GM13976 (cell line): Measurements from ENCODE around the gene CADM1.

ENCODE experiments used
- DNase-seq: peaks from one replicate; pipeline ENCODE4 v3.0.0; 2012; ENCODE audit warnings: low spot score
- in situ Hi-C: fragments of 300-500 bp; cut with MboI; formaldehyde crosslinking; loops from one replicate; pipeline ENCODE4 v1.12.0; 2022; ENCODE audit warnings: low sequenced_read_pairs, mixed read lengths, inconsistent platforms; ENCODE audit not compliant: unreplicated experiment
- TF ChIP-seq, protein P1 (sequence below): IDR thresholded peaks from 2 replicates; pipeline ENCODE4 v1.5.1; 2012; ENCODE audit warnings: borderline replicate concordance, mild to moderate bottlenecking; ENCODE audit not compliant: insufficient read depth; ENCODE audit errors: extremely low read depth, missing control alignments, control extremely low read depth

The CADM1 gene

DNA sequence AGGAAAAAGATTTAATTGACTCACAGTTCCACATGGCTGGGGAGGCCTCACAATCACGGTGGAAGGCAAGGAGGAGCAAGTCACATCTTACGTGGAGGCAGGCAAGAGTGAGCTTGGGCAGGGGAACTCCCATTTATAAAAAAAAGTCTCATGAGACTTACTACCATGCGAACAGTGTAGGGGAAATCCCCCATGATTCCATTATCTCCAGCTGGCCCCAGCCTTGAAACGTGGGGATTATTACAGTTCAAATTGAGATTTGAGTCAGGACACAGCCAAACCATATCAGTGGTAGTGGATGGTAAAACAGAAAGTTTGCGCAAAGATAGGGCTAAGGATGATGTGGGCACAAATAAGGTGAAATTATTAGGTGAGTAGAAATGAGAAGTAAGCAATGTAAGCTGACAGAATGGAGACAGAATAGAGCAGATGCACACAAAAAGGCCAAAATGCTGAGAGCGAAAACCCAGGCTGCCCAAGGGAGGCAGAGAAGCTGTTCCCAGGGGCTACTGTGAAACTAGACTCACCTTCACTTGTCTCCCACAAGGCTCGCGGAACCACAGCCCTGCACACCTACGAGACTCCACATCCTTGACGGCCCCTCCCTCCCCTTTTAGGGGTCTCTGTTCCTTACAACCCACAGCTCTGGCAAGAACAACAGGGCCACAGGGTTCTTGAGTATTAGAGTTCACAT lies 377.6 kb downstream of the CADM1 start:
- TF ChIP-seq, protein P1, sequence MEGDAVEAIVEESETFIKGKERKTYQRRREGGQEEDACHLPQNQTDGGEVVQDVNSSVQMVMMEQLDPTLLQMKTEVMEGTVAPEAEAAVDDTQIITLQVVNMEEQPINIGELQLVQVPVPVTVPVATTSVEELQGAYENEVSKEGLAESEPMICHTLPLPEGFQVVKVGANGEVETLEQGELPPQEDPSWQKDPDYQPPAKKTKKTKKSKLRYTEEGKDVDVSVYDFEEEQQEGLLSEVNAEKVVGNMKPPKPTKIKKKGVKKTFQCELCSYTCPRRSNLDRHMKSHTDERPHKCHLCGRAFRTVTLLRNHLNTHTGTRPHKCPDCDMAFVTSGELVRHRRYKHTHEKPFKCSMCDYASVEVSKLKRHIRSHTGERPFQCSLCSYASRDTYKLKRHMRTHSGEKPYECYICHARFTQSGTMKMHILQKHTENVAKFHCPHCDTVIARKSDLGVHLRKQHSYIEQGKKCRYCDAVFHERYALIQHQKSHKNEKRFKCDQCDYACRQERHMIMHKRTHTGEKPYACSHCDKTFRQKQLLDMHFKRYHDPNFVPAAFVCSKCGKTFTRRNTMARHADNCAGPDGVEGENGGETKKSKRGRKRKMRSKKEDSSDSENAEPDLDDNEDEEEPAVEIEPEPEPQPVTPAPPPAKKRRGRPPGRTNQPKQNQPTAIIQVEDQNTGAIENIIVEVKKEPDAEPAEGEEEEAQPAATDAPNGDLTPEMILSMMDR, result no peak
- peak; percentile 49 for DNase-seq
- in situ Hi-C loops, result no loop called here

DNA sequence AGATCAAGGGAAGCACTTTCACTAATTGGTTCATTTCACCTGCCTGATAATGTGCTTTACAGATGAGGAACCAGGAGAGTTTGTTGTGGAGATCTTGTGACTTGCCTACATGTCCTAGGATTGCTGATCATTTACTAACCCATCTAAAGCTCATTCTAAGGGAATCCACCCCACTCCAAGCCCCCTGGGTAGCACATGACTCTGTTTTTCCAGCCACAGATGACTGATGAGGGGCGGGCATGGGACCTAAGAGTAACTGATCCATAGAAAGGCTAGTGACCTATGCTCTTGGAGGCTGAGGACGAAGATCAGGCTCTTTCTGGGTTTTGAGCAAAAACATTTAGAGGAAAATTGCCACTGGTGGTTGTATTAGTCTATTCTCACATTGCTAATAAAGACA lies 378.1 kb downstream of the CADM1 start:
- TF ChIP-seq, protein P1, result no peak
- no peak for DNase-seq
- in situ Hi-C loops, result no loop called here

DNA sequence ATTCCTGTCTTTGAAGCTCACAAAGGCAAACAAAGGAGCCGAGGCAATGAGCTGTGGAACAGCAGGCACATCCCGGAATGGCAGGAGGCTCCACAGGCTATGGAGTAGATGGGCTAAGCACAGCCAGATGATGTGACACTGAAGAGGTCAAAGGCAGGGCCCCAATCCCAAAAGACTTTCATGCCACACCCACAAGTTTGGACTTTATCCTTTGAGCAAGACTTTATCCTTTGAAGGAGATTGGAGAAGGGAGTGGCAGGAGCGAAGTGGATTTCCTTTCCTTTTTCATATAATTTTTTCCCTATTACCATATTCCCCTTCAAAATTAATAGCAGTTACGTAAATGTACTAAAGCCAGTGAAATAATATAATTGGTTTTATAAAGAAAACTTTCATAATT lies 379.4 kb downstream of the CADM1 start:
- in situ Hi-C loops, result no loop called here
- TF ChIP-seq, protein P1, result no peak
- no peak for DNase-seq

DNA sequence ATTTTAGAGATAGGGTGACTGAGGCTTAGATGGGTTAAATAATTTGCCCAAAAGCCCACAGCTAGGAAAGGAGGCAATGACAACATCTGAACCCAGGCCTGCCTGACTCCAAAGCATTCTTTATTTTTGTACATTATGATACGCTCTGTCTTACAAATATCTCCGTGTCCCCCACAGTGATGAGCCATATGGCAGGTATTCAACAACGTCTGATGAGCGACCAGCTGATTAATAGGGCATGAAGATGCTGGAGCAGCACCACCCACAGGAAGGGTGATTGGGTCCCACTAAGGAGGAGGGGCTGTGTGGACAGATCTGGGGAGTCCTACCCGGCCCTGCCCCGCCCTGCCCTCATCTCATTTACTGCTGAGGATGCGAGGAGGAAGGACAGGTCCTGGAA lies 380.6 kb downstream of the CADM1 start:
- no peak for DNase-seq
- TF ChIP-seq, protein P1, result no peak
- in situ Hi-C loops, result no loop called here

DNA sequence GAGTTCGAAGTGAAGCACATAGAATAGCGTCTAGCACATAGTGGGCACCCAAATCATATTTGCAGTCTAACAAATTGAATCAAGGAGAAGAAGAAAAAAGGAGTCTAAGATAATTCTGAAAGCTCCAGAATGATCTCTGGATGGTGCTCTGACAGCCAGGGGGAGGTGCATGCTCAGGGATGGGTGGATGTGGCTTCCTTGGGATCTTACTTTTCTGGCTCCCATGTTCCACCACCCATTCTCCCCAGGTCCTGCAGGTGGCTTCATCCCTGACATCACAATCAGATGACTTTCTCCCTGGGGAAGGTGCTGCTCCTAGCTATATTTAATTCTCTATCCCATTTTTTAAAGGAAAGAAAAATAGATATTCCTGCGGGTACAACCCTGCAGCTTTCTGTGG lies 381.9 kb downstream of the CADM1 start:
- DNase-seq, result no peak
- in situ Hi-C loops, result no loop called here
- TF ChIP-seq, protein P1, result no peak
